Colon (tissue), 2 donors: Measurements from ENCODE around the gene SERPINH1.

Experiments used
- FAIRE-seq: peaks from 2 replicates; lab custom pipeline; 2012; peaks lifted over from hg19 to GRCh38; lab: Jason Lieb, UNC
- donor health status: control.
- donor health status: control.

Gene SERPINH1

DNA sequence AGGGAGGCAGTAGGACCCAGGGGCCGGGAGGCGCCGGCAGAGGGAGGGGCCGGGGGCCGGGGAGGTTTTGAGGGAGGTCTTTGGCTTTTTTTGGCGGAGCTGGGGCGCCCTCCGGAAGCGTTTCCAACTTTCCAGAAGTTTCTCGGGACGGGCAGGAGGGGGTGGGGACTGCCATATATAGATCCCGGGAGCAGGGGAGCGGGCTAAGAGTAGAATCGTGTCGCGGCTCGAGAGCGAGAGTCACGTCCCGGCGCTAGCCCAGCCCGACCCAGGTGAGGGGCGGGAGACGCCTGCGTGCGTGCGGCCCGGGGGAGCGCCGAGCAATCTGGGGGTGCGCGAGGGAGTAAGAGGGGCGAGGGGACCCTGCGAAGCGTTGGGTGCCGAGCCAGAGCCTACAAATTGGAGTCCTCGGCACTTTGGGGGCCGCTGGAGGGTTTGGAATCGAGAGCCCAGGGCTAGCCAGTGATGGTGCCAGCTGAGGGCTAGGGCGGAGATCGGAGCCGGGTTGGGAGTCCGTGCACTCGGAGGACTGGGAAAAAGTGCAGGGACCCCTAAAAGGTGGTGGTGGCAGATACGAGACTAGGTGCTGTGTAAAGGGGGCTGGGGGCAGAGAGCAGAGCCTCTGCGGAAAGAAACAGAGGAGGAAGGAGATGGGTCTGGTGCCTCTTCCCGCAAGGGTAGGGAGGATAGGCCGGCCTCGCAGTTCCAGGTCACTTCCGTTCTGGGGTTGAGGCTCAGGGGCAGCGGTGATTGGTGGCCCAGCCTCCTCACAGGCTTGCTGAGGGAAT, at the start of gene SERPINH1:
Gene SERPINH1, plus strand, starts transcription at position 206 of the 788 bp plus-strand sequence. CDS start 4,097 bp downstream, outside the sequence.
- FAIRE-seq: no peak

DNA sequence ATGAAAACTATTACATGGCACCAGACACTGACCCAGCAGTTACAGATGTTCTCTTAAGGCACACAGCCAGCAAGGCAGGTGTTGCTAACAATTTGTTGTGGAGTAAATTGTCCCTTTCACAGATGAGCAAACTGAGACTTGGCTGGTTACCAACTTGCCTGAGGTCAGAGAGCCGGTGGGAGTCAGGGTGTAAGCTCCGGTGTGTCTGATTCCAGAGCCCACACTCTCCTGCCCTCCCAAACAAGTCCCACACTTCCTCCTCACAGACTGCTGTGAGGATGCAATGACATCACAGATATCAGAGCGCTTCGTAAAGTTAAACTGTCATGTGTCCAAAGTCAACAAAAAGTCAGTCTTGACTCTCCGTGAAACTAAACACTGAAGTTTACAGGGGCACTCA, 48.8 kb upstream of the SERPINH1 start:
- no peak for FAIRE-seq

DNA sequence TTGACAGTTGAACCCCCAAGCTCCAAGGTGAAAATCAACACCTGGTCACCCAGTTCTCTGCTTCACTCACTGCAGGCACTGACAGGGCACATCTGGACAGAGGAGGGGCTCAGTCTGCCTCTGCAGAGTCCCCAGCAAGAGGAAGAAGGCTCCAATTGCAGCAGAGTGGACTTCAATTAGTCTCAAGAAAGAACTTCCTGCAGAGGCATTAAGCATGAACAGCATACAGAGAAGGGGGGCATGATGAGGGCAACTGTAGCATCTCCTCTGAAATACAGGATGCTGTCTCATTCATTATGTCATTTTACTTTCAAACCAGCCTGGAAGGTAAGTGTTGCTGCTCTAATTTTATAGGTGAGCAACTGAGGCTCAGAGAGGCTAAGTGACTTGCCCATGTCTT, 47.5 kb upstream of the SERPINH1 start:
- no peak for FAIRE-seq

DNA sequence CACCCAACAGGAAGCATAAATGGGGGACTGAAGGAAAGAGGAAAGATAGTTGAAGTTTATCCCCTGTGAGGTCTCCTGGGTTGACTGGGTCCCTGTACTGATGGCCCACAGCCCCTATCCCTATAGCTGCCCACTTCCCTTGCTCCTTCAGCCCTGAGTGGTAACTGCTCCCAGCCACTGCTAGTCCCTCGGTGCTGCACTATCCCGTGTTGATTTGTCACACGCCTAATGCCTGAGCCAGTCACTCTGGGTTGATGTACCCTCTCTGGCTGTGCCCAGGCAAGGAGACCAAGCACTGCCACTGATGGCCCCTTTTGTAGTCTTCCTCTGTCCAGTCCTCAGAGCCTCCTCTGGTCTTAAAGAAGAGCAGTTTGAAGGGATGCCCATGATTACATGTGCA, 45.9 kb upstream of the SERPINH1 start:
- no peak for FAIRE-seq

DNA sequence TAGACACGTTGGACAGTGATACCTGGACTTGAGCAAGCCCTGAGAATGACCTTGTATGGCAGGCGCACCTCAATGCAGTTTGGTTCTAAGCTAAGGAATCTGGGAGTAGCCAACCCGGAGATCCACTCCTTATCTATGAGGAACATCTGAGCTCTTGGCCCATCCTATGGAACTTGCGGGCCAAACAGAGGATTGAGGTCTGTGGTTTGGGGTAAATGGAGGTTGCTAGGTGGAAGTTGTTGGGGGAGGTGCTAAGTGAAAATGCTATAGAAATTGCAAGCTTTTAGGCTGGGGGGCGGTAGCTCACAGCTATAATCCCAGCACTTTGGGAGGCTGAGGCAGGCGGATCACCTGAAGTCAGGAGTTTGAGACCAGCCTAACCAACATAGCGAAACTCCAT, 45.2 kb upstream of the SERPINH1 start:
- no peak for FAIRE-seq

DNA sequence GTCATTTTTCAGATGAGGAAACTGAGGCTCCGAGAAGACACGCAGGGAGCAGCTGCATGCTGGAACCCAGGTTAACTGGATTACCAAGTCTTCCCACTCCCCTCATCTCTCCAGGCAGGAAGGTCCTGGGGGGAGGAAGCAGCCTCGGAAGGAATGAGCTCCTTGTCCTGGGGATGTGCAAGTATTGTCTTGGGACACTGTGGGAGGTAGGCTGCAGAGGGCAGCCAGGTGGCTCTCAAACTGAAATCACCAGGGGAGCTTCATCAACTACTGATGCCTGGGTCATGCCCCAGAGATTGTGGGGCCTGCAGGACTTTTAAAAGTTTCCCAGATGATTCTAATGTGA, 43.9 kb upstream of the SERPINH1 start:
- no peak for FAIRE-seq

DNA sequence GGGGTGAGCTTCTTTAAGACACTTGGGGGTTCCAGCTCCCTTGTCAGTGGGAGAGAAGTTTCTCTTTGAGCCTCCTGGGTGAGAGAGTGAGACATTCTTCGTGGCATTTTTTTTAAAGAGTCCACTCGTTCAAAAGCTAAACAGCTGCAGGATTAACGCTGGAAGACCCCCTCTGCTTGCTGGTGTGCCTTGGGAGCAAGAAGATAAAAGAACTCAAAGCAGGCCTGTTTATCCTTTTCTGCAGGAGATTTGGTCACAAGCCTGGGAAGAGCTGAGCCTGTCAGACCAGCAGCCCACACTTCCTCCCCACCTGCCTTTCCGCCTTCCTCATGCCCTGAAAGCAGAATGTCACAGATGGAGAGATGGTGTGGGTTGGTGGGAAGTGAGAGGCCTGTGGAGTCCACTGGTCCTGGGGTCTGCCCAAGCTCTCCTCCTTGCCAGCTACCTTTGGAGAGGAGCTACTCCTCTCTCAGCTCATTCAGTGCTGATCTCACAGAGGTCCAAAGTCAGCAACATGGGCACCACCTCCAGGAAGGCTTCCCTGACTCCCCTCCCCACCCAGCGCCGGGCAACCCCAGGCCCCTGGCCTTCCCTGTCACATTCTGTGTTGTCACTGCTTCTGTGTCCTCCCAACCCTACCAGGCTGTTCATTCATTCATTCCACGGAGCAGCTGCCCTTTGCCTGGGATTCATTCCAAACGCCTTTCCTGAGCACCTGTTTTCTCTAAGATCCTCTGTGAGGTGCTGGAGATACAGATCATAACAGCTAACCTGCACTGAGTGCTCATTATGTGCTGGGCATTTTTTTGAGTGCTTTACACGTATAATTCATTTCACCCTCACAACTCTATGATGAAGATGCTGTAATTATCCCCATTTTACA, 43.0 kb upstream of the SERPINH1 start:
- no peak for FAIRE-seq

DNA sequence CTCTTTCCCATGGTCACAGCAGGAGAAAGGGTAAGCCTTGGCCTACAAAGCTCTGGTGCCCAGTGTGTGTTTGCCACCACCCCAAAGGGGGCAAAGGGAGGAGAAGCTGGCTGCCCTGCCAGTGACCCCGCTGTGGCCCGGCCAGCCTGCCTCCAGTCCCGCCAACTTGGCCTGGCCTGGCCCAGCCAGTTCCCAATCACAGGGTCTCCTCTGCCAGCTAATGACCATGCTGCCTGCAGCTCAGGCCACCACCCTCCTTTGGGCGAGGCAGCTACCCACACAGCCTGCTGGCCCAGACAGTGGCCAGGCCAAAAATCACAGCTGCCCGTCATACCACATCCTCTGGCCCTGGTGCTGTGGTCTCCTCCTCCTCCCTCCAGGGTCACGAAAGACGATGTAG, 41.4 kb upstream of the SERPINH1 start:
- FAIRE-seq: no peak

DNA sequence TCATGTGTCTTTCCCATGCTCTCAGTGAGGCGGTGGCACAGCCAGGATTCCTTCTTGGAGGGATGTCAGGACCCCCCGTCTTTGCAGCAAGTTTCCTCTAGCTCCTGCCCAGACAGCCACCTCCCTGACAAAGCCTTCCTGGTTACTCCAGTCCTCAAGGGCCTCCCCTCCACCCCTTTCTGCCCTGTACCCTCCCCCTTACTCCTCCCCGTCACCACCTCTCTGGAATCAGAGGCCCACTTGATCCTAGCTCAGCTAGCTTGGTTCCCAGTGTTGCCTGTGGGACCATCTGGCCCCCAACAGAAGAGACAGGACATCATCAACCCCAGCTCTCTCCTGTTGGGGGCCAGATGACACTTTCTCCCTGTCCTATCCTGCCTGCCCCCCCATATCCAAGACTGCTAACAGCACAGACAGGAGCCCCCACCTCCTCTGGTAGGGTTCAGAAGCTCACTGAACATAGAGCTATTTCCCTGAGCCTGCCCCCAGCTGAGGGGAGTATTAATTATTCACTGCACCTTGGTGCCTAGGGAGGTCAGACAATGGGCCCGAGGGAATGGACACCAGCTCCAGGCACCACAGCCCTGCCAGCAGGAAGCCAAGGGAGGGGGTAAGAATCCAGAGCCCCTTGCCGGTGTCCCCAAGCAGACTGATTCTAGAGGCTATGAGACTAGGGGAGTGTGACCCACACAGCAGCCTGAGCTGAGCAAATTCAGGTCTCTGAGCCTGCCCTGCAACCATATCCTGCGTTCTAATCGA, 39.6 kb upstream of the SERPINH1 start:
- no peak for FAIRE-seq

DNA sequence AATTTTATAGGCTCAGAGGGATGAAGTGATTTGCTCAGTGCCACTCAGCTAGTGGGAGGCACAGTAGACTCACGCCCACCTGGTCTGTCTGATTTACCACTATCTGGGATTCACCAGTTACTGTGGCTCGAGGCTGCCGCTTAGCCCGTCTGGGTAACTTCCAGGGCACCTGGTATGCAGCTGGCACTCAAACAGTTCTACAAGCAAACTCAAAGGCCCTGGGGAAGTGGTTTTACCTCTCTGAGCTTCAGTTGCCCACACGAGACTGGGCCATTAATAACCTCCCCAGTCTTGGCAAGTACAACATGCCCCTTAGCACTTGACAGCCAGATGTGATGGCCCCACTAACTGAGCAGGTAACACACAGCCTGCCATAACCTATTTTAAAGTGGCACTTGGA, 38.9 kb upstream of the SERPINH1 start:
- FAIRE-seq: no peak

DNA sequence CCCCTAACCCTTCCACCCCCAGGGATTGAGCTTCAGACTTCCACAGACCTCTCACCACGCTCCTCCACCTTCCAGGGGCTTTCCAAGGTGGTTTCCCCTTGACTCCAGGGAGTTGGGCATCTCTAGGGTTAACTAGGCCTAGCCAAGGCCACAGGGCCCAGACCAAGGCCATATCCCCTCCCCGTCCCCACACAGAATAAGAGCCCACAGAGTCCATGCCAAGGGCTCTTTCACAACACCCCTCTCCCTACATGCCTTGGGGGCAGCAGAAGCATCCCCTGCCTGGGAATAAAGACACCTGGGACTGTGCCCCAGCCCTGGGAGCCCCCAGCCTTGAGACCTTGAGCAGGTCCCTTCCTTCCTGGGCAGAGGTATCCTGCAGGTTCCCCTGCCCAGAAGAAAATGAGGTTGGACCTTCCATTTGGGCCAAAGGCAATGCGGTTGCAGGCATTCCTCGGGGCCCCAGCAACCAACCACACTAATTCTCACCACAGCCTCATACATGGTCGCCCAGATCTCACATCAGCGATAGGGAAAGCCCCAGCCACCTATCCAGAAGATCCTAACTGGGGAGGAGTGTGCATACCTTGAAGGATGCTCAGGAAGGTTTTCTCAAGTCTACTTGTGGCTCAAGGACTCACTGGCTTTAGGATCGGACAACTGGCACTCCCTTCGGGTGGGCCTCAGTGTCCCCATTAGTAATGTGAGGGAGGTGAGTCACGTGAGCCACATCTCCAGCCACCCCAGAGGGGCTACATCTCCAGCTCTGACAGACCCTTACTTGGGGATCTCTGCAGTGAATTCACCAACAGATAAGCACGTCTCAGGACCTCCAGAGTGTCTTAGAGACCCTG, 38.0 kb upstream of the SERPINH1 start:
- FAIRE-seq: no peak

DNA sequence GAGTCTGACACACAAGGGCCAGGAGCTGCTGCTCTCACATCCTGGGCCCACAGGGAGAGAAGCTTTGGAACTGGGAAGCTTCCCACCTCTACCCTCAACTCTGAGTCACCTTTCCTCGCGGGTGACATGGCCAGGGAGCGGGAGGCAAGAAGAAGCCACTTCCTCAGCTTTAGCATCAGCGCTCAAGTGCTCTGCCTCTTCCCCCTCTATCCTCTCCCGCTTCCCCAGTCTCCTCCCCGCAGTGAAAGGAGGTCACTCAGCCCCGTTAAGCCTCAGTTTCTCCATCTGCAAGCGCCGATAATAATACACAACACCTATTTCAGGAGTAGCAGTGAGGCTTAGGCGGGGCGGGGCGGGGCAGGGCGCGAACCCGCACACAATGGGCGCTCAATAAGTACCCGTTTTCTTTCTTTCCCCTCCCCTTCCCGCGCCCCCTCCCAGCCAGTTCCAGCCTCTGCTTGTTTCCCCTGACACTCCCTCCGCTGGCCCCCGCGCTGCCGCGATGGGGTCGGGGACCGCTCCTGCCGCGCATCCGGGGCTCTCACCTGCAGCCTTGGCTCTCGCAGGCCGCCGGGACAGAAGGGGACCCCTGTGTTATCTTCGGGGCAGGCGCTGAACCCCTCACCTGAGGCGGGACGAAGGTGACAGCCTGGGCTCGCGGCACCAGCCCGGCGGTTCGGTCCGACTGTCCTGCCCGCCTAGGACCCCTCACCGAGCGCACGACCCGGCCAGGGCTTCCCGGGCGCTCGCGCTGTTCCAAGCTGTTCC, 37.2 kb upstream of the SERPINH1 start:
- no peak for FAIRE-seq

DNA sequence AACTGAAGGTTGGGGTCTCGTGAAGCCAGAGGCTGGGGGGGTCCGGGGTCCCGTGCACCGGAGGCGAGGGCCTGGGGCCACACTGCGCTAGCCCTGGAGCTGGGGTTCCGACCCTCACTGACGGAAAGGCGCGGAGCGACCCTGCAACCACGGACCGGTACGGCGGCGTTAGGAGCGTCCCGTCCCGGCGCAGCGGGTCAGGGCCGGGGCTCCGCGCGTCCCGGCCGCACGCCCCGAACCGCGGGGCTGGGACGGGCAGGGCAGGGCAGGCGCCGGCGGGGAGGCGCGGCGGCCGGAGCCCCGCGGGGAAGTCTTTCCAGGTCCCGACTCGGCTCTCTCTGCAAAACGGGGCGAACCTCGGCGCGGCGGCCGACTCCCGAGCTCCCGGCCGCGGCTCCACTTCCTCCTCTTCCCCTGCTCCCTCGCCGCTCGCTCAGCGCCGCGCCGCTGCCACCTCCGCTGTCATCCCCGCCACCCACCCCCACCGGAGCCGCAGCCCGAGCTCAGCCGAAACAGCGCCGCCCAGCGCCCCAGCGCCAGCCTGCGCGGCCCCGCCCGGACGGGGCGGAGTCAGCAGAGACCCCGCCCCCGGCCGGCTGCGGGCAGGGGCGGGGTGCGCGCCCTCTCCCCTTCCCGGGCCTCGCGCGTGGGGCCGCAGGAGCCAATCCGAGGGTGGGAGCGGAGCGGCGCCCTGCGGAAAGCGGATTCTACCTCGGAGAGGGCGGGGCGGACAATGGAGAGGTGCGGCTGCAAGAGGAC, 36.4 kb upstream of the SERPINH1 start, which contains the start of gene GDPD5:
Gene GDPD5, minus strand, starts transcription at position 509 of the 759 bp plus-strand sequence. CDS start 48,206 bp downstream, outside the sequence.
- FAIRE-seq: no peak

DNA sequence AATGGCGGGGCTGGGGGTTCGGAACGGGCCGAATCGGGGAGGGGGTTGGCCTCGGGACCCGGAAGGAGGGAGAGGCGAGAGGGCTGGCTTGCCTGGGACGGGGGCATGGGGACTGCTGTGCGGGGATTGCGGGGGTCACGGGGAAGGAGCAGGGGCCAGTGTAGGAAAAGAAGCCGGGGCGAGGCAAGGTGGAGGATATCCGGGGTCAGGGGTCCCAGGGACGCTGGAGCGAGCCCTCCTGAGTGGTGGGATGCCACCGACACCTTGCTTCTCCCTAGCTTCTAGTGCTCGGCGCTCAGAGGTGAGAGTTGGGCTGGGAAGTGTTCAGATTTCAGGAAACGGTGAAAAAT, 35.9 kb upstream of the SERPINH1 start:
- no peak for FAIRE-seq

DNA sequence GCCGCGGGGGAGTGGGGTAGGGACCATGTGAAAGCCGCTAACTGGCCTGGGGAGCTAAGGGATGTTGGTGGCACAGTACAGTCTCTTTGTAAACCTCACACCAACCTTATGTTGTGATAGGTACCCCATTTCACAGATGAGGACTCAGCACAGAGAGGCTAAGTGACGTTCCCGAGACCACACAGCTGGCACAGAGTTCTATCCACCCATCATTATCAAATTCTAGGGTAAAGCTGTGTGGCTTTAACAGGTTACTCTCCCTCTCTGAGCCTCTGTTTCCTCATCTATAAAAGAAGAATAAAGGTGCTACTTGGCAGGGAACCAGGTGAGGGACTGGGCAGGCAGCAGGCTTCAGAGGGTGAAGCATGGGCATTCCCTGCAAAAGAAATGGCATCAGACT, 34.9 kb upstream of the SERPINH1 start:
- no peak for FAIRE-seq

DNA sequence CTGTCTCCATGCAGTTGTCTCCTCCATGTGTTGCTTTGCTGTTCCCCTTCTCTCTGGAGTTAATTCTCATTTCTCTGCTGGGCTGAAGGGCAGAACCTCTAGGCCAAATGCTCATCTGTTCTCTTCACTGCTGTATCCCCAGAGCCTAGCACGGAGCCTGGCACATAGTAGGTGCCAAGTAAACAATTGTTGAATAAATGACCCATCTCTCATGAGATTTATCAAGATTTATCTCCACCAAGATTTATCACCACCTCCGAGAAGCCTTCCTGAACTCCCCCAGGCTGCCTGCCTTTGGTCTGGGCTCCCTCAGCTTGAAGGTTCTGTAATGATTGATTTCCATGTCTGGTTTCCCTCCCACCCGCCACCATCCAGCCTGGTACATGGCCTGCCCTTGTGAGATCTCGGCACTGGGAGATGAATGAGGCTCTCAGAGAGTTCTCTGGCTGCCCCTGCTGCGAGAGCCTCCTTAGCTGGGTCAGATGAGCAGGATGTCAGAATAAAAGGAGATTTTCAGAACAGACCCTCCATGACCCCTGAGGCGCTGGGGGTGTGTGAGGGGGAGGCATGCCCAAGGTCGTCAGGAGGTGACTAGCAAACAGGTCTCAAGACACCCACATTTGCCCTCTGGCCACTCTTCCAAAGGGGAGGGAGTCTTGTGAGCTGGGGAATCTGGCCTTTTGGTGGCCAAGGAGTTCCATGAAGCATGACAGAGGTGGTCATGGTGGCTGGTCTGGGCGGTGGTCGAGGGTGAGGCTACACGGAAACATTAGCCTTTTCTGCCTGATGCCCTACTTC, 33.9 kb upstream of the SERPINH1 start:
- FAIRE-seq: no peak

DNA sequence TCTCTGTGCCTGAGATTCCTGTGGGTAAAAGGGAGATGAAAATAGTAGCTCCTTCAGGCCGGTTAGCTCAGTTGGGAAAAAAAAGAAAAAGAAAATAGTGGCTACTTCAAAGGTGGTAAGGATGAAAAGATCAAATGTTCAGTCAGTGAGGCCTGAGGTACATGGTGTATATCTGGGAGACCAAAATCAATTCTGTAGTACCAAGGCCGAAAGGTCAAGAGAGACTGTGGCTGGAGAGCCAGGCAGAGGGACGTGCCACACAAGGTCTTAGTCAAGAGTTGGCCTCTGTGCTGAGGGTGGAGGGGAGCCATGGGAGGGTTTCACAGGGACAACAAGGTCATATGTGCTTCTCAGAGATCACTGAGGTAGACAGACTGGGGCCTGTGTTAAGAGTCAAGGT, 31.5 kb upstream of the SERPINH1 start:
- FAIRE-seq: no peak

DNA sequence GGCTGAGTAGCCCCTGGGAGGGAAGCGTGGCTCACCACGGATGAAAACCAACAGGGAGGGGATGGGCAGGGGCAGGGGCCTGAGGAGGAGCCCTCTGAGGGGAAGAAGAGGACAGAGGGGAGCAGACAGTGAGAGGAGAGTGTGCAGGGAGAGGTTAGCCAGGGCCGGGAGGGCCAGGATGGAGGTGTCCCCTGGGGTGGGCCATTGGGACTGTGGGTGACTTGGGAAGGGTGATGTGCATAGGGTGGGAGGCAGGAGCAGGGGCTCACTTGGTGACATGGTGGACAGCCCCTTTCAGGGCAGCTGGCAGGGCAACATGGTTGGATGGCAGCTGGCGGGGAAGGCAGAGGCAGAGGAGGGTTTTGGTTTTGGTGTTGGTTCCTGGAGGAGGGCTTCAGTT, 30.7 kb upstream of the SERPINH1 start:
- no peak for FAIRE-seq
